ENCODE measurements around the gene UNC93A.
"Not testable (repeated sequence)": the region's sequence is repeated elsewhere in the genome, so short reads cannot be mapped to it uniquely, and the experiment has no call there.

UNC93A gene

DNA sequence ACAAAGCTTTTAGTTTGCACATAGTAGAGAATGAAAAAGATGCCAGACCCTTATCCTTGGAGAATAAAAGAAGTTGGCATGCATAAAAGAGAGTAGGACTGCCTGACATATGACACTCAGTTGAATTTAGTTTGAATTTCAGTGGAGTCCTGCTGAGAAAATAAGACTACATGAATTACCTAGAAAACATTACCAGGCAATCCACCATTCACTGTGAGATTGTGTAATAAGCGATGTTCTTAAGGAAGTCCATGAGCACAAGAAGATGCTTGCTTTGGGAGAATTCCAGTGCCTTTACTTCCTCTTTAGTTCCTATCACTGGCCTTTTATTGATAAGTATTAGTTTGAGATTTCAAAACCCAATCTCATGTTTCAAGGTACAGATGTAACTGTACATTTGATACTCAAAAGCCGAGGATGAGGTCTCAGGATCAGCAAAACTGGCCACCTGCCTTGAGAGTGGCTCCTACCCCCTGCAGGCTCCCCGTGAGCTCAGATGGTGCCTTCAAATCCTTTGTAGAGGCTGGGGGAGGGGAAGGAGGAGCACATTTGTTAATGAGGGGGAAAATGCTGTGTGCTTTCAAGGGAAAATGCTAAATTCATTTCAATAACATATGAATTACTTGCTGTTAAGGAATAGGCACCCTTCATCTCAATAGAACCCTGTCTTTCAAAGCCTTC lies 11.2 kb upstream of the UNC93A start:
- Histone ChIP-seq H3K4me3 (ENCODE audit: low read depth, low read length) (no peak overlapping the region), H3K27me3 (no peaks in the 10 kb centered on the region), H3K36me3 (no peaks in the 10 kb centered on the region), H3K4me1 (no peaks in the 10 kb centered on the region; the same call in 1 of the 2 replicates), H3K9me3 (no peaks in the 10 kb centered on the region)
- DNase-seq = no peak
- TF ChIP-seq, protein P1, sequence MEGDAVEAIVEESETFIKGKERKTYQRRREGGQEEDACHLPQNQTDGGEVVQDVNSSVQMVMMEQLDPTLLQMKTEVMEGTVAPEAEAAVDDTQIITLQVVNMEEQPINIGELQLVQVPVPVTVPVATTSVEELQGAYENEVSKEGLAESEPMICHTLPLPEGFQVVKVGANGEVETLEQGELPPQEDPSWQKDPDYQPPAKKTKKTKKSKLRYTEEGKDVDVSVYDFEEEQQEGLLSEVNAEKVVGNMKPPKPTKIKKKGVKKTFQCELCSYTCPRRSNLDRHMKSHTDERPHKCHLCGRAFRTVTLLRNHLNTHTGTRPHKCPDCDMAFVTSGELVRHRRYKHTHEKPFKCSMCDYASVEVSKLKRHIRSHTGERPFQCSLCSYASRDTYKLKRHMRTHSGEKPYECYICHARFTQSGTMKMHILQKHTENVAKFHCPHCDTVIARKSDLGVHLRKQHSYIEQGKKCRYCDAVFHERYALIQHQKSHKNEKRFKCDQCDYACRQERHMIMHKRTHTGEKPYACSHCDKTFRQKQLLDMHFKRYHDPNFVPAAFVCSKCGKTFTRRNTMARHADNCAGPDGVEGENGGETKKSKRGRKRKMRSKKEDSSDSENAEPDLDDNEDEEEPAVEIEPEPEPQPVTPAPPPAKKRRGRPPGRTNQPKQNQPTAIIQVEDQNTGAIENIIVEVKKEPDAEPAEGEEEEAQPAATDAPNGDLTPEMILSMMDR (IDR thresholded peaks at IDR 0.05; ENCODE audit: low read depth, low read length) = no peak

DNA sequence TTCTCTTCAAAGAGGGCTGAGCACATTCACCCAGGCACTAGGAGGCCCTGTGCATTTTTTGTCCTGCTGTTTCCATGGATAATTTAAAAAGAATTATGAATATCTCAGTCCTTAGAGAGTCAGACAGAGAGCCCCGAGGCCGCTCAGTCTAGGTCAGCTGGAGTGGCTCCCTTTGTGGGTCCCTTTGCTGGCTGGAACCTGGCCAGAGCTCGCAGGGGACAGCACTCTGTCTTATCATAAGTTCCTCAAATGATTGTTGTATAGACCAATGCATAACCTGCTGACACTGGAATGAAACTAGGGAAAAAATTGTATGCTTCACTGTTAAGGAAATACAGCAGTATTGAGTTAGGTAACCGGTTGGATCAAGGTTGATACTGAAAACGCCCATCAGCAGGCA lies 10.6 kb upstream of the UNC93A start:
- not testable (repeated sequence) for H3K4me1 ChIP-seq; H3K27me3 ChIP-seq; H3K36me3 ChIP-seq; H3K4me3 ChIP-seq (ENCODE audit: low read depth, low read length); H3K9me3 ChIP-seq
- DNase-seq = peak; percentile 49

DNA sequence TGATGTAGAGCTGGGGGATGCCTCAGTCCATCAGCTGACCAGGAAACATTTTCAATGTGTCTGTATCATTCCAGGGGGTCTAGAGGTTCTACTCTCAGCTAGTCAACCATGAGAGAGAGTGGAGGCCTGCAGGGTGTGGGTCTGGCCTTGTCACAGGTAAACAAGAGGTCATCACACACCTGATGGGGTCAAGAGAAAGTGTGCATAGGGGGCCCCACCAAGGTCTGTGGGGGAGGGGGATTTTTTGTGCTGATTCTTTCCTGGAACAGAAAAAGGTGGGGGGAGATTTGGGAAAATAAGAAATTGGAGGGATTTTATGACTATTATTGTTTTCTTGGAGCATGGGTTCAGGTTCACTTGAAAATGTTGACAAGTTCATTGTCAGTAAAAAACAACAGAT lies 8.9 kb upstream of the UNC93A start:
- no peak for DNase-seq
- no peaks in the 10 kb centered on the region for H3K9me3 ChIP-seq
- no peaks in the 10 kb centered on the region for H3K36me3 ChIP-seq
- no peaks in the 10 kb centered on the region; the same call in 1 of the 2 replicates for H3K4me1 ChIP-seq
- TF ChIP-seq, protein P1 (IDR thresholded peaks at IDR 0.05; ENCODE audit: low read depth, low read length) = no peak
- H3K27me3 ChIP-seq = no peaks in the 10 kb centered on the region
- no peak overlapping the region for H3K4me3 ChIP-seq (ENCODE audit: low read depth, low read length)

DNA sequence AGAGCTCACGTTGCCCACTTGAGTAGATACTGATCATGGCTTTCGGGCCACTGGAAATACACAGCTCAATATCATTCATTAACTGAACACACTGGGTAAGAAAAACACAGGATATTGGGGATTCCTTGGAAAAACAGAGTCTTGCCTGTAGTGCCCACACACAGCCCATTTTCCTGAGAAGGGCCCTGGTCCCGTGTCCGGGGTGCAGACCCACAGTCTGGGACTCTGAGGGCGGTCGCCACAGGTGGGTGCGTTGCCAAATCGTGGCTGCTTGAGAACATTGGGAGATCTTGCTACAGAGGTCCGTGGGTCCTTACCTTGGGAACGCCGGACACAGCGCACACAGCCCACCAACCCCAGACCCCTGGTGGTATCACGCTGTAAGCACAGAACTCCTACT lies 6.5 kb upstream of the UNC93A start:
- not testable (repeated sequence) for H3K27me3 ChIP-seq; H3K4me3 ChIP-seq (ENCODE audit: low read depth, low read length); DNase-seq; H3K4me1 ChIP-seq; H3K9me3 ChIP-seq; H3K36me3 ChIP-seq

DNA sequence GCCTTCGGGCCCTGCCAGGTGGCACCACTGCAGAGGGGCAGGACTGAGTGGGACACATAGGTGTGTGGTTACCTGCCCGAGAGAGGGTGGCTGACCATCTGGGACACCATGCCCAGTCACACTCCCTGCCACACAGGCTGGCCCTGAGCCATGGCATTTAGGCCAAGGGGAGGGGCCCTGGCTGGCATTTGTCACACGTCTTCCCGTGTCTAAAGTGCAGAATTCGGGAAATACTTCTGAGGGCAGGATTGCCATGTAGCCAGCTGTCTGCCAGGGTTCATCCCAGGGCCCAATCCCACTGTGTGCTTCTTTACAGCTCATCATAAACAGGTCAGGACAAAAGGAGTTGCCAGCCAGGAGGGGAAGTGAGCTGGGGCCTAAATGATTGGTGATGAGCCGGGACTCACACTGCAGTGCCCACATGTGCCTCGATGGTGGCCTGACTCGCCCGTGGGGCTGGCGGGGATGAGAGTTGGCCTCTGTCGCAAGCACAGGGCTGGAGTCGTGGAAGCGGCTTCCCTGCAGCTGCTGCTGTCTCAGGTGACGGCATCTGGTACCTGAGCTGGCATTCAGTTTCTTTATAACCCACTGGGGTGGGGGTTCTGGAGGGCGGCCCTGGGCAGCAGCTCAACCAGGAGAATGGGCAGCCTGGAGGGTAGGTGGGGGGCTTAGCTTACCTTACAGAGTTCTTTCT lies 5.9 kb upstream of the UNC93A start:
- H3K4me3 ChIP-seq (ENCODE audit: low read depth, low read length) = no peak overlapping the region
- H3K36me3 ChIP-seq = no peaks in the 10 kb centered on the region
- TF ChIP-seq, protein P1 (IDR thresholded peaks at IDR 0.05; ENCODE audit: low read depth, low read length) = no peak
- H3K9me3 ChIP-seq = no peaks in the 10 kb centered on the region
- peaks cover 4% of the 10 kb centered on the region; the same call in 1 of the 2 replicates for H3K4me1 ChIP-seq
- no peaks in the 10 kb centered on the region for H3K27me3 ChIP-seq
- DNase-seq = no peak

DNA sequence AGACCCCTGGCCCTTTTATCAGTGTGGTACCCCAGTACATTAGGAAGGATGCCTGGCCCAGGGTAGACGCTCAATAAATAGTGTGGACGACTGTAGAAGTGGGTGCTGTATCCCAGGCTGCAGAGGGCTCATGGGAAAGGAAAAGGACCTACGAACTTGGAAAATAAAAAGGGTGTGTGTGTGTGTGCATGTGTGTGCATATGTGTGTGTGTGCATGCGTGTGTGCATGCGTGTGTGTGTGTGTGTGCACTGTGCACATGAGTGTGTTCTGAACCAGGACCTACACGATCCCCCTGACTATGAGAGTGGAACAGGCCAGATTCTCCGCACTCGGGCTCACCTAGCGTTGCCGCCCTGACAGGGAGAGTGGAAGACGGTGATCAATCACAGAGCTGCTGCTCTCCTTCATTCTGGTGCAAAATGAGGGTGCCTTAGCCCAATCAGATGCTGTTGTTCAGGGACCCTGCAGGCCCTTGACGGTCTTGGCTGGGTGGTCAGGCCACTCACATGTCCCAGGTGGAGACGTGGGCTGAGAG lies 3.5 kb upstream of the UNC93A start:
- Histone ChIP-seq H3K27me3 (no peaks in the 10 kb centered on the region), H3K4me3 (ENCODE audit: low read depth, low read length) (no peak overlapping the region), H3K9me3 (no peaks in the 10 kb centered on the region), H3K36me3 (no peaks in the 10 kb centered on the region), H3K4me1 (peaks cover 4% of the 10 kb centered on the region; the same call in 1 of the 2 replicates)
- no peak for DNase-seq
- TF ChIP-seq, protein P1 (IDR thresholded peaks at IDR 0.05; ENCODE audit: low read depth, low read length) = no peak

DNA sequence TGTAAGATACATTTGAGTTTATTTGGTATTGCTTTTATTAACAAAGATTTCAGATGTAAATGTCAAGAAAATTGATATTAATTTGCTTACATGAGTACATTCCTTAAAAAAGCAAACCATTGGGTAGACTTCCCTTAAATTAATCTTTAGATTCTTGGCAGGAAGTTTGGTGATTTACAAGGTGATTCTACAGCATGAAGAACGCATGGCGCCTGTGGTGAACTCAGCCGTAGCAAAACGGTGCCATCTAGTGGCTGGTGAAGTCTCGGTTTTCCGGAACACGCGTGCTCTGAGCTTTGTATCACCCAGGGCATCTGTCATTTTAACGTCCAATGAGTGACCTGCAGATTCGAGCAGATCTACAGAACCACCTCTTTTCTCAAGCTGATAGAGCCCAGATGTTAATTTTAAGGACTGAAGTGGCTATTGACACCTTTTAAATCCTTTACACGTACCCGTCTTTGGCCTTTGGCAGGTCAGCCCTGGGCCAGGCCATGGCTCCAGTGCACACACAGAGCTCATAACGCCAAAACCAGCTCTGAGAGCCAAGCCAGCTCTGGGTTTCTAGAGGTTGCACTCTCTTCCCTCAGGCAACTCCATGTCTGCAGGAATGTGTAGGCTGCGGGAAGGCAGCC lies 2.4 kb upstream of the UNC93A start:
- not testable (repeated sequence) for H3K4me1 ChIP-seq; H3K4me3 ChIP-seq (ENCODE audit: low read depth, low read length); H3K27me3 ChIP-seq; H3K36me3 ChIP-seq; H3K9me3 ChIP-seq
- TF ChIP-seq, protein P1 (IDR thresholded peaks at IDR 0.05; ENCODE audit: low read depth, low read length) = peak; percentile 69
- peak; percentile 36 for DNase-seq

DNA sequence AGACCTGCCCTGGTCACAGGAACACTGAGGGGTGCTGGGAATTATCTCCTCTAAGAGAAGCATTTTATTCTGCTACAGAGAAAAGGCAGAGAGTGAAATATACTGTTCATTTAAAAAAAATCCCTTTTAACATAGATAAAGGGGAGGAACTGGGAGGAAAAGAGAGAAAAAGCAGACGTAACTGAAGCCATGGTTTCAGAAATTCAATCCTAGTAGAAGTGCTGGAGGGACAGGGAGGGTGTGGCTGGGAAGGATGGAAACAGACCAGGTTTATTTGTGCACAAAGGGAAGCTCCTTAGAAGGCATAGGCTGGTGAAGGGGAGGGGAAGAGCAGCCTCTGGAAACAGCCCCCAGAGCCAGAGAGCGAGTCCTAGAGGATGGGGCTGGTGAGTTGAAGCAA lies 1.8 kb upstream of the UNC93A start:
- not testable (repeated sequence) for H3K36me3 ChIP-seq; DNase-seq; H3K4me1 ChIP-seq; H3K27me3 ChIP-seq; H3K9me3 ChIP-seq; H3K4me3 ChIP-seq (ENCODE audit: low read depth, low read length)

Data from BE2C (cell line).